SK-N-MC (cell line): ENCODE measurements around the gene KCNJ6.
"Not testable (repeated sequence)": the region's sequence is repeated elsewhere in the genome, so short reads cannot be mapped to it uniquely, and the experiment has no call there.

Source experiments
- DNase-seq: peaks from one replicate; pipeline ENCODE4 v3.0.0-alpha.2; 2011; ENCODE audit warnings: low read depth, low spot score
- H3K27ac ChIP-seq: fragments of 200-600 bp; sonication (generic); 2 replicates; pipeline ENCODE4 v1.5.1; 2016; ENCODE audit warnings: mixed run types
- H3K36me3 ChIP-seq: fragments of 200-600 bp; sonication (generic); 2 replicates; pipeline ENCODE4 v1.6.1; 2017; ENCODE audit warnings: antibody characterized with exemption, low read length, mixed read lengths; ENCODE audit not compliant: insufficient read depth
- H3K4me3 ChIP-seq: fragments of 200-600 bp; sonication (generic); 2 replicates; pipeline ENCODE4 v1.5.1; 2016
- H3K9ac ChIP-seq: fragments of 200-600 bp; sonication (generic); 2 replicates; pipeline ENCODE4 v1.8.0; 2017; ENCODE audit warnings: mixed run types, mixed read lengths; ENCODE audit not compliant: insufficient read length
- H3K9me3 ChIP-seq: fragments of 200-600 bp; sonication (generic); 2 replicates; pipeline ENCODE4 v1.6.1; 2017; ENCODE audit warnings: low read depth, mild to moderate bottlenecking, antibody characterized with exemption, low read length, moderate library complexity, mixed read lengths
- EZH2 ChIP-seq: fragments of 200-600 bp; sonication (generic); IDR thresholded peaks from one replicate; pipeline ENCODE4 v1.6.1; 2017; ENCODE audit warnings: antibody characterized with exemption
- FOXP2 ChIP-seq: optimal IDR thresholded peaks from 2 replicates; pipeline ENCODE3; 2011; ENCODE audit warnings: mild to moderate bottlenecking, moderate library complexity; ENCODE audit not compliant: insufficient read depth; ENCODE audit errors: extremely low read length, control extremely low read depth
- POLR2AphosphoS5 ChIP-seq: IDR thresholded peaks from 2 replicates; pipeline ENCODE4 v1.6.1; 2012; ENCODE audit warnings: mild to moderate bottlenecking, low read depth, low read length, borderline replicate concordance

KCNJ6 gene

DNA sequence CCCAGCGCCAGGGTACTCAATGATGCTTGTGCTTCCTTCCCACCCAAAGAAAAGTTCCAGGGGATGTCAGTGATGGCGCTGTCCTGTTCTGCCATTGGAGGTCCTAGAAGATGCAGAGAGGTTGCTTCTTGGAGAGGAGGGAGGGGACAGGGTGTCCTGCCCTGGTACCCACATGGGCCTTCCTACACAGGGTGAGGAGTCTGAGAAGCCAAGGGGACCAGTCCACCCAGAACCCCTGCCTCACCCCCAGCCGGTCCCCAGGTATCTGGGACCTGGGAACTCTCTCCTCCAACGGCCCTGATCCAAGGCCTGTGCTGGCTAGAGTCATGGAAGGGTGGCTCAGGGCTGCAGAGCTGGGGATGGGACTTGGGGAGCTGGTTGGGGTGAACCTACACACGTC, 259.4 kb downstream of the KCNJ6 start:
- H3K4me3 ChIP-seq, result no peak overlapping the region
- no peaks in the 10 kb centered on the region for H3K36me3 ChIP-seq
- no peak overlapping the region for H3K9ac ChIP-seq
- TF ChIP-seq POLR2AphosphoS5 (no peak), FOXP2 (no peak), EZH2 (no peak)
- H3K27ac ChIP-seq, result no peak overlapping the region
- no peak for DNase-seq
- no peaks in the 10 kb centered on the region for H3K9me3 ChIP-seq

DNA sequence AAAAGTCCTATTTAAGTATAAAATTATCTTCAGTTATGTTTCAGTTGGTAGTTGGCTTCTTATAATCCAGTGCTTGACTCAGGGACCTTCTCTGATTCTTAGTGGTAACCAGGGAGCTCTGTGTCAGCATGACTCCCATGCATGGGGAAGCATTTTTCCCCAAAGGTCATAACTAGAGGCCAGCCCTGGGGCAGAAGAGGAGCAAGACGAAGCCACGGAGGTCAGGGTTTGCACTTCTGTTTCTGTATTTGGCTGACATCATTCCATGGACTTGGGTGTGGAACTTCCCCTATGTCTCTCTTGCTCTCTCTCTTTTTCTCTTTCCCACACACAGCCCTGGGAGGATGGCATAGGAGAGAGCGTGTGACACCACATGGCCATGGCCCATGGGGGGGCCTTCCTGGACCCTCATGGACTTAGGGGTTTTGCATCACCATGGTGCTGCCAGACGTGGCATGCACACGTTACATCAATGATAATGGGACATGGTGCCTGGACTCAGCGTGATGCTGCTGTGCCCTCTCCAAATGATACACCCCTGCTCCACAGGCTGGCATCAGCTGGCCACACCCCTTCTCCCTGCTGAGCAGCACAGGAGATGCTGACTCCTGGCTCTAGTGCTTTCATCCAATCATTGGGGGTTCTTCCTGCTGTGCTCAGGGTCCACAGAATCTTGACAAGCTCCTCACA, 260.5 kb downstream of the KCNJ6 start:
- Histone ChIP-seq H3K4me3 (no peak overlapping the region), H3K9me3 (no peaks in the 10 kb centered on the region), H3K27ac (no peak overlapping the region), H3K9ac (no peak overlapping the region), H3K36me3 (no peaks in the 10 kb centered on the region)
- no peak for DNase-seq
- TF ChIP-seq EZH2 (no peak), FOXP2 (no peak), POLR2AphosphoS5 (no peak)

DNA sequence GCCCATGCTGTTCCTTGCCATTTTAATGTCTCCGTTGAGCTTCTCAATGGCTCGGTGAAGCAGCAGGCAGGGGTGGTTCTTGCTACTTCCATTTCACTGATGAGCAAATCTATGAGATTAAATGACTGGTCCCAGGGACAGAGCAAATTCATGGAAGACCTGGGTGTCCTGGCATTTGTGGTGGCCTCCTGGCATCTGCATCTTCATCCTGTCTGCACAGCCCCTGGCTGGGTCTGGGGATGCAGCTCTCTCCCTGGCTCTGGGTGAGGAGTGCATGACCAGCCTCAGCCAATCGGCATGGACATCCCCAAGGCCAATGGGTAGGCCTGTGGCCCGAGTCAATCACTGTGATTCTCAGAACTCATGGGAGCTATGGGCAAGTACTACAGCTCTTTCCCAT, 261.7 kb downstream of the KCNJ6 start:
- Histone ChIP-seq H3K9me3 (no peaks in the 10 kb centered on the region), H3K9ac (no peak overlapping the region), H3K4me3 (no peak overlapping the region), H3K36me3 (no peaks in the 10 kb centered on the region), H3K27ac (no peak overlapping the region)
- no peak for DNase-seq
- no peak for TF ChIP-seq EZH2
- no peak for TF ChIP-seq FOXP2
- TF ChIP-seq POLR2AphosphoS5, result no peak

DNA sequence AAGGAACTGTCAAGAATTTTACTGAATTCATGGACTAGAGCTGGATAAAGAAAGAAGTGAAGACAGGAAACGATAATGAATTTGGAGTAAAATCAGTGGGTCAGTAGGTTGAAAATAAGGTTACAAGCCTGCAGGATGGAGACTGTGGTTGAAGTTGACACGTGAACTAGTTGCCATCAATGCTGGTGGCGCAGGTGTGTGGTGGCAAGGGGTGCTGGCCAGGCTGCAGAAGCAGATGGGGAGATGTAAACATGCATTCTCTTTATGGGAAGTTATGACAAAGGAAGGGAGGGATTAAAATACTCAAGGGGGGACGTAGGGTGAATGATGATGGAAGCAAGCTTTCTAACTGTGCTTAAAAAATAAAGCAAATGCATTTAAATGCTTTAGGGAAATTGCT, 263.1 kb downstream of the KCNJ6 start:
- Histone ChIP-seq H3K36me3 (no peaks in the 10 kb centered on the region), H3K27ac (no peak overlapping the region), H3K4me3 (no peak overlapping the region), H3K9me3 (no peaks in the 10 kb centered on the region), H3K9ac (no peak overlapping the region)
- TF ChIP-seq POLR2AphosphoS5 (no peak), FOXP2 (no peak), EZH2 (no peak)
- DNase-seq, result no peak

DNA sequence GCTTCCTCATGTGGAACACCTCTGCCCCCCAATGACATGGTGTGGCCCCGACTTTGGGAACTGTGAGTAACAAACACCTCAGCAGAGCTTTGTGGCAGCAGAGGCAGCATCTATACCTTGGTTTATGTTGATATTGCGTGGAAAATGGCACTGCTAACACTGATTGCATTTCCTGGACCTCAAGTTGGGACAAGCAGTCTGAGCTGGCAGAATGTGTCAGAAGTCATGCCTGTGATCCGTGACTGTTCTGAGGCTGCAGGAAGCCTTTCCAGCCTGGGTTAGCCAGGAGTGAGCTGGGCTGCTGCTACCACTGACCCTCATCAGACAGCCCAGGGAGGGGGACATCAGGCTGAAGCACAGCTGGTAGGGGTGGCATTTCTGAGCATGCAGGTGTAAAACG, 268.5 kb downstream of the KCNJ6 start:
- DNase-seq, result no peak
- no peak overlapping the region for H3K4me3 ChIP-seq
- no peaks in the 10 kb centered on the region for H3K36me3 ChIP-seq
- TF ChIP-seq FOXP2 (no peak), EZH2 (no peak), POLR2AphosphoS5 (no peak)
- H3K27ac ChIP-seq, result no peak overlapping the region
- H3K9ac ChIP-seq, result no peak overlapping the region
- no peaks in the 10 kb centered on the region for H3K9me3 ChIP-seq

DNA sequence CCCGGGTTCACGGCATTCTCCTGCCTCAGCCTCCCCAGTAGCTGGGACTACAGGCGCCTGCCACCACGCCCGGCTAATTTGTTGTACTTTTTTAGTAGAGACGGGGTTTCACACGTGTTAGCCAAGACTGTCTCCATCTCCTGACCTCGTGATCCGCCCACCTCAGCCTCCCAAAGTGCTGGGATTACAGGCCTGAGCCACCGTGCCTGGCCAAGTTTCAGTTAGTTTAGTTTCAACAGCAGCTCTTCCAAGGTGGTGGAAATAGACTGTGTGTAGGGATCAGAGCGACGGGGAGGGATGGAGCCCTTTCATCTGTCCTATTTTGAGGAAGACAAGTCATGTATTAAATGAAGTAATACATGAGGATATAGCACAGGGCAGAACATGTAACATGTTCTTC, 269.5 kb downstream of the KCNJ6 start:
- not testable (repeated sequence) for H3K36me3 ChIP-seq, H3K27ac ChIP-seq, DNase-seq, H3K4me3 ChIP-seq, H3K9me3 ChIP-seq, H3K9ac ChIP-seq

DNA sequence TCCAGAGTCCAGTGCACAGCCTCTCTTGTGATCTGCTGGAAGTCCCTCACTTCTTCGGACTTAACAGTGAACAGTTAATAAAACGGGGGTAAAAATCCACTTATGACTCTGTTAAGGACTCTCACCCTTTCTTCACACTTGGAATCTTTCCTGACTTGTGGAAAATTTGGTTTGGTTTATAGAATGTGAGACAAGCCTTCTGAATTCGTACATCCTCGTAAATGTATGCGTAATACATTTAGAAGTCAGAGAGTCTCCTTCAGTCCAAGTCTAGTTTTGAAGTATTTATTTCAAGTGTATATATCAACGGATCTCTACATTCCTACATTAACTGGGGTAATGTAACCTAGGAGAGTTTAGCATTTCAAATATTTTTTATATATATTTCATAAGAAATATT, 270.4 kb downstream of the KCNJ6 start:
- DNase-seq, result no peak
- Histone ChIP-seq H3K27ac (no peak overlapping the region), H3K4me3 (no peak overlapping the region), H3K36me3 (no peaks in the 10 kb centered on the region), H3K9me3 (no peaks in the 10 kb centered on the region), H3K9ac (no peak overlapping the region)
- TF ChIP-seq FOXP2, result no peak
- TF ChIP-seq EZH2, result no peak
- no peak for TF ChIP-seq POLR2AphosphoS5

DNA sequence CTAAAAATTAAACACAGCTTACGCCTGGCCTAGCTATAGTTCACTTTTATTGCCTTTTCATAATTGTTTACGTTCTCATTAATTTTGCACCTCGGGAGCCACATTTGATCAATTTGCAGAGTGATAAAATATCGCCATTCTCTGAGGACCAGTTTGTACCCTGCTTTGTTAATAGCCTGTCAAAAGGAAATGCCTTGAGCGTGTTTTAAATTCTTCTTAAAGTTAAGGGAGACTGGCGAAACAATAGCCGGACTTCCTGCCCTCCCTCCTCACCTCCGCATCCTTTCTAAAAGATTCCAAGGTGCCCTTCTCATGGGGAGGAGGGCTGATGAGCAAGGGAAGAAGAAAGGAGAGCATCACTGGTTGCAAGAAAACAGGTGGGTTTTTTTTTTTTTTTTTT, 271.6 kb downstream of the KCNJ6 start:
- no peak overlapping the region for H3K27ac ChIP-seq
- H3K36me3 ChIP-seq, result no peaks in the 10 kb centered on the region
- no peak overlapping the region for H3K9ac ChIP-seq
- no peaks in the 10 kb centered on the region for H3K9me3 ChIP-seq
- no peak for DNase-seq
- TF ChIP-seq EZH2, result no peak
- no peak for TF ChIP-seq FOXP2
- no peak for TF ChIP-seq POLR2AphosphoS5
- H3K4me3 ChIP-seq, result no peak overlapping the region

DNA sequence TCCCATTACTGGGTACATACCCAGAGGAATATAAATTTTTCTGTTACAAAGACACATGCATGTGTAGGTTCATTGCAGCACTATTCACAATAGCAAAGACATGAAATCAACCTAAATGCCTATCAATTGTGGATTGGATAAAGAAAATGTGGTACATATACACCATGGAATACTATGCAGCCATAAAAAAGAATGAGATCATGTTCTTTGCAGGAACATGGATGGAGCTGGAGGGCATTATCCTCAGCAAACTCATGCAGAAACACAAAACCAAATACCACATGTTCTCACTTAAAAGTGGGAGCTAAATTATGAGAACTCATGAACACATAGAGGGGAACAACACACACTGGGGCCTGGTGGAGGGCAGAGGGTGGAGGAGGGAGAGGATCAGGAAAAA, 272.4 kb downstream of the KCNJ6 start:
- H3K4me3 ChIP-seq, H3K9me3 ChIP-seq, H3K9ac ChIP-seq, H3K36me3 ChIP-seq, H3K27ac ChIP-seq, DNase-seq: not testable (repeated sequence)

DNA sequence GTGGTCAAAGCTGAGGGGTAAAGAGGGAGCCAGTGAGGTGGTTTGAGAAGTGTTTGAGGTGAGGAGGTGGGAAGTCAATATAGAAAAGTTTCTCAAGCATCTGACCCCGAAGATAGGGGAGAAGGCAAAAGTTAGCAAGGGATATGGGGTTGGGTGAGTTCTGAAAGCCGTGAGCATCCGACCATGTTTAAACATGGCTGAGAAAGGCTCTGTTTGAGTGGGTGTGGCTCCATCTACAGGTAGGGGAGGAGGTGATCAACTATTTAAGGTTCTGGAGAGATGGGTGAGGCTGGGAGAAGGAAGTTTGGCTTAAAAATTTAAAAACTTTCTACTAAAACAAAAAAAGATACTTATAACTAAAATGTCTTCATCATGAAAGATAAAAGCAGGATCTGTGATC, 273.8 kb downstream of the KCNJ6 start:
- Histone ChIP-seq H3K36me3 (no peaks in the 10 kb centered on the region), H3K27ac (no peak overlapping the region), H3K9me3 (no peaks in the 10 kb centered on the region), H3K4me3 (no peak overlapping the region), H3K9ac (no peak overlapping the region)
- DNase-seq, result no peak
- TF ChIP-seq EZH2 (no peak), FOXP2 (no peak), POLR2AphosphoS5 (no peak)
